Fibroblast of the aortic adventitia (primary cell): Measurements from ENCODE around the gene CCDC187. TPM values are rescaled to one million over a fixed set of nuclear protein-coding genes. Genes with fewer than 3 reads are reported as not detected.
A peak's percentile ranks its signal among the peaks of the same experiment; 100 is the strongest.

Experiments
- DNase-seq: peaks from one replicate; pipeline ENCODE4 v3.0.0-alpha.2; 2010; ENCODE audit warnings: low read depth
- H3K4me3 ChIP-seq: 2 replicates; pipeline ENCODE4 v1.5.1; 2011; ENCODE audit warnings: low read depth, mild to moderate bottlenecking, control low read depth, low read length, moderate library complexity
- CTCF ChIP-seq: IDR thresholded peaks from 2 replicates; pipeline ENCODE4 v1.5.1; 2011; ENCODE audit warnings: mild to moderate bottlenecking, low read length, control low read depth, inconsistent platforms; ENCODE audit not compliant: insufficient read depth
- total RNA-seq: library from RNA; depleted of rRNA; stranded (reverse); fragments of >200 nt; gene quantifications from 2 replicates; pipeline ENCODE4 v1.2.3, GENCODE V29; 2012; ENCODE audit warnings: low replicate concordance

CCDC187 gene
- total RNA-seq, 1 donor, result under 0.01 TPM

- no peak overlapping the region for H3K4me3 ChIP-seq
- DNase-seq, result no peak
Observed at GRCh38 chr9:136316896-136317676, 13.2 kb upstream of the CCDC187 start.

GRCh38 chr9:136316271-136316751 lies 12.4 kb upstream of the CCDC187 start:
- no peak for DNase-seq
- no peak overlapping the region for H3K4me3 ChIP-seq
- TF ChIP-seq CTCF, result no peak

More at GRCh38 chr9:136316896-136317676, 13.2 kb upstream of the CCDC187 start:
- no peak for TF ChIP-seq CTCF

GRCh38 chr9:136314944-136315343 lies 11.1 kb upstream of the CCDC187 start:
- no peak for DNase-seq
- H3K4me3 ChIP-seq, result no peak overlapping the region
- TF ChIP-seq CTCF, result no peak

GRCh38 chr9:136314056-136314416 lies 10.1 kb upstream of the CCDC187 start:
- no peak overlapping the region for H3K4me3 ChIP-seq
- no peak for DNase-seq
- TF ChIP-seq CTCF, result no peak

GRCh38 chr9:136313111-136314055 lies 9.5 kb upstream of the CCDC187 start:
- no peak for TF ChIP-seq CTCF
- no peak overlapping the region for H3K4me3 ChIP-seq
- DNase-seq, result no peak

GRCh38 chr9:136312436-136312835 lies 8.5 kb upstream of the CCDC187 start:
- no peak overlapping the region for H3K4me3 ChIP-seq
- peak; percentile 60 for TF ChIP-seq CTCF
- DNase-seq, result peak; percentile 44
